Activated CD8-positive, alpha-beta memory T cell treated with anti-CD3 and anti-CD28 coated beads for 1 hour (primary cell): ENCODE data around the gene PLCG2.
"Not testable (repeated sequence)": the region's sequence is repeated elsewhere in the genome, so short reads cannot be mapped to it uniquely, and the experiment has no call there.

Source experiments
- DNase-seq, 2 donors: peaks; one replicate each; pipeline ENCODE4 v3.0.0-alpha.2; 2020; ENCODE audit warnings: low read depth in 1 of 2; ENCODE audit errors: extremely low read depth in 1 of 2

The PLCG2 gene

DNA sequence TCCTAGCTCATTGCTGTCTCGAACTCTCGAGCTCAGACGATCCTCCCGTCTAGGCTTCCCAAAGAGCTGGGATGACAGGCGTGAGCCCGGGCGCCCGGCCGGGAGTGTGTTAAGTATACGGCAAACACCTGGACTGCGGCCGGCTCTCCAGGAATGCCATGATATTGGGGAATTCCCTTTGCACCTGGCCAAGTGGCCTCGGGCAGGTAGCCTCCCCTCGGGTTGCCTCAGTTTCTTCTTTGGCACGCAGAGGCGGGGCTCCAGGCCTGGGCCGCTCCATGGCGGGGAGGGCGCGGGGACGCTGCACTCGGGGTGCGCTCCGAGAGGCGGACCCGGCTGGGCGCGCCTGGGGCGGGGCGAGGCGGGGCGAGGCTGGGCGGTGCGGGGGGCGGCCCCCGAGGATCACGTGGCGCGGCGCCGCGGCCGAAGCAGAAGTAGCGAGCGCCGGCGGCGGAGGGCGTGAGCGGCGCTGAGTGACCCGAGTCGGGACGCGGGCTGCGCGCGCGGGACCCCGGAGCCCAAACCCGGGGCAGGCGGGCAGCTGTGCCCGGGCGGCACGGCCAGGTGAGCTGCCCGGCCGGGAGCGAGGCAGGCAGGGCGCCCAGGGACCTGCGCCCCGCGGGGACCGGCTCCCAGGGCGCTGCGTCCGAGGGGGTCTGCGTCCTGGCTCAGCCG is at the start of gene PLCG2:
Gene PLCG2, plus strand, starts transcription at position 431 of the 675 bp plus-strand sequence. CDS start 6,699 bp downstream, outside the sequence.
- peak; percentile 14 to 58 for DNase-seq

DNA sequence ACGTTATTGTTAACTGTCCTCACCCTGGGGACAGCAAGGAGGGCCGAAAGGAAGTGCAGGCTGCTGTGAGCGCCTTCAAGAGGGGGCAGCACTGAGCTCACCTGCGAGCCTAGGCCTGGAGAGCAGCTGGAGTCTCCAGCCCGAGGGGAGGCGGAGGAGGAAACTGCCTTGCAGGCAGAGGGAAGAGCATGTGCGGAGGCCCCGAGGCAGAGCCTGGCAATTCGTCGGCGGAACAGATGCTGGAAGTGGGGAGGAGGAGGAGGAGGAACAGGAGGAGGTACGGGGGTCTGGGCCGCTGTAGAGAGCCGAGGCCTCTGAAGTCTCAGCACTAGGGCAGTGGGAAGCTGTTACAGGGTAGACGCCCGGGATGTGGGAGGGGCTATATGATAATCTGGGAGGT is 49.6 kb upstream of the PLCG2 start:
- no peak for DNase-seq

GRCh38 chr16:81730090-81731051 is 48.7 kb upstream of the PLCG2 start:
- DNase-seq: peak; percentile 27 to 29

- DNase-seq: no peak
Measured at GRCh38 chr16:81731649-81732048, 47.4 kb upstream of the PLCG2 start.

DNA sequence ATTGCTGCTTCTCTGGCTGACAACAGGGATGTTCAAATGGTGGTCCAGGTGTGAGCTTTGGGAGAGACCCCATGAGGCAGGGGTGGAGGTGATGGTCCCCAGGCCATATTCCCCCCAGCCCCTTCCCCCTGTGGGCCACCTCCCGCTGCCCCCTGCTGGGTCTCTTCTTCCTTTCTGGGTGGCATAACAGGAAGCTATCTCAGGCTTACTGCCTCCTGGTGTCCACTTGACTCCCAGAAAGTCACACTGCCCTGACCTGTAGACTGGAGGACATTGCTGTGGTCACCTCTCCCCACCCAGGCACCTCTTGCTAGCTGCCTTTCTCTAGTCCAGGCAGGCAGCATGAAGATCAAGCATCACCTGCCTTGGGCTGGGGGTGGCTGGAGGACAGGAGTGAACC is 46.4 kb upstream of the PLCG2 start:
- DNase-seq: no peak

DNA sequence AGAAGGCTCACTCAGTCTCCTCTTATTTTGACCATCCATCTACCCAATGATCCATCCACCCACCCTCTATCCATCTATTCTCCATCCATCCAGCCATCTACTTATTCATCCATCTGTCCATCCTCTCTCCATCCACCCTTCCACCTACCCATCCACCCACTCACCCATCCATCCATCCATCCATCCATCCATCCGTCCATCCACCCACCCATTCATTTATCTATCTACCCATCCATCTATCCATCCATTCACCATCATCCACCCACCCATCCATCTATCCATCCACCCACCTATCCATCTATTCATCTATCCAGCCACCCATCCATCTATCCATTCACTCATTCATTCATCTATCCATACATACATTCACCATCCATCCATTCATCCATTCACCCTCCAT is 45.8 kb upstream of the PLCG2 start:
- DNase-seq: no peak

DNA sequence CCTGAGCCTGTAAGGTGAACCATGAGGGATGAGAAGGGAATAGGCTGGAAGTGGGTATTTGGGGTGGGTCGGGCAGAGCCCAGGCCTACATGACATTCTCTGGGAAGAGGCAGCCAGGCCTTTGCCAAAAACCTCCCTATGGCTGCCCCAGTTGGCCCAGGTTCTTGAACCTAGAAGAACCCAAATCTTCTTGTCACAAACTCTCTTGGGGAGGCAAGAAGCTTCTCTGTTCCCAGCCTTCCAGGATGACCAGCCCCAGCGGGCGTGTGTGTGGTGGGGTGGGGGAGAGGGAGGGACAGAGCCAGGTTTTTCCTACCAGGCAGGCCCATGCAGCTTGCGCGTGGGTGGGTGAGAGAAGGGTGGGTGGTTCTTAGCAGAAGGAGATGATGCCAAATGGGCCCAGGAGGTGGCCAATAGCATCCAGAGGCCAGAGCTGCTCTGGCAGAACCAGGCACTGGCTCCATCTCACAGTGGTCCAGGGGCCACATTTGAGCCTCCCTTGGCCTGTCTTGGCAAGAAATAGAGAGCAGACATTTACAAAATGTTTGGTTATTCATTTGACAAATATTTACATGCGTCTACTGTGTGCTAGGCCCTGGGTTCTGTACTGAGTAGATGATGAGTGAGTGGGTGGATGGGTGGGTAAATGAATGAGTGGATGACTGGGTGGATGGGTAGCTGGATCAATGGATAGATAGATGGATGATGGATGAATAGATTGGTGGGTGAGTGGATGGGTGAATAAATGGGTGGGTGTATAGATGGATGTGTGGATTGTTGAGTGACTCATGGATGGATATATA is 44.3 kb upstream of the PLCG2 start:
- DNase-seq: no peak

DNA sequence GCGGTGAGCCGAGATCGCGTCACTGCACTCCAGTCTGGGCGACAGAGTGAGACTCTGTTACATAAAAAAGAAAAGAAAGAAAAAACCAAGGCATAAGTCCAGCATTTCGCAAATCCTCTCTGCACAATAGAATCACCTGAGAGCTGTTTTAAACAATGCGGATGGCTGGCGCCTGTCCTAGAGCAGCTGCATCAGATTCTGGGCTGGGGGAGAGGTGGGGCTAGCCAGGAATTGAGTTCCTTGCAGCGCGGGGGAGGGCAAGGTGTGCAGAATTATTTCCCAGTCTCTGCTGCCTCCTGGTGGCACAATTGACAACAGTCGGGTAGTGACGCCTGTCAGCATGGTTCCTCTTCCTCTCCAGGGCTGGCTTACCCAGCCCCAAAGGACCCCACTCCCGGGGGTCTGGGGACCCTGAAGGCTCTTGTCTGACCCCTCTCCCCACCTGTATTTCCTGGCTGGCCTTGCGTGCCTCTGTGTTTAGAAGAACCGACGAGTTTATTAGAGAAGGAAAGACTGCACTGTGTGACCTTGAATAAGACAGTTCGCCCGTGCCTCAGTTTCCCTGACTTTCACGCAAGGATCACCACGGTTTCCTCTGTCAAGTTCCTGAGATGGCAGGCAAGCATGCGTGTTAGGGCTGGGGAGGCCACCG is 41.1 kb upstream of the PLCG2 start:
- DNase-seq: peak; percentile 66 to 72

- DNase-seq: no peak
Measured at GRCh38 chr16:81738783-81739496, 40.2 kb upstream of the PLCG2 start.

- DNase-seq: no peak
Measured at GRCh38 chr16:81739503-81739902, 39.6 kb upstream of the PLCG2 start.

DNA sequence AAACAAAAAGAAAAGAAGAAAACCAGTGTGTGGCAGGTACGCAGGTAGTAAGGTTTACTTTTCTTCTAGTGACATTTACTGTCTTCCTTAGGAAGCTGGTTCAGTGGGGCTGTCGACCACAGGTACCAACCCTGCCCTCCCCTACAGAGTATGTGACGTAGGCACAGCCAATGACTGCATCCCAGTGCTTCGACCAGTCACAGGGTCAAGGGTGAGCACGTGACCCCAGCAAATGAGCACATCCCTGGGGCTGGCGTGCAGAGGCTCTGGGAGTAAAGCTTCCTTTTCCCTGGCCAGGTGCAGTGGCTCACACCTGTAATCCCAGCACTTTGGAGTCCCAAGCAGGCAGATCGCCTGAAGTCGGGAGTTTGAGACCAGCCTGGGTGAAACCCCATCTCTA is 38.9 kb upstream of the PLCG2 start:
- DNase-seq: no peak

- not testable (repeated sequence) for DNase-seq
Measured at GRCh38 chr16:81741430-81741770, 37.7 kb upstream of the PLCG2 start.

DNA sequence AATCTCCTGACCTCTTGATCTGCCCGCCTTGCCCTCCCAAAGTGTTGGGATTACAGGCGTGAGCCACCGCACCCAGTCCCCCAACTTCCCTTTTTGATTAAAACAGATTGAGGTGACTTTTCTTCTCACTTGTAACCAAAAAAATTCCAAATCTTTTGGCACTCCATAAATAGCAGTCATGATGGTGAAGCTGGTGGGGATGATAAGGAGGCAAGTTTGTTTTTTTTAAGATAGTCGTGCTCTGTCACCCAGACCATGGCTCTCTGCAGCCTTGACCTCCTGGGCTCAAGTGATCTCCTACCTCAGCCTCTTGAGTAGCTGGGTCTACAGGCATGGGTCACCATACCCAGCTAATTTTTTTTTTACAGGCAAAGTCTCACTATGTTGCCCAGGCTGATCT is 34.7 kb upstream of the PLCG2 start:
- DNase-seq: no peak

DNA sequence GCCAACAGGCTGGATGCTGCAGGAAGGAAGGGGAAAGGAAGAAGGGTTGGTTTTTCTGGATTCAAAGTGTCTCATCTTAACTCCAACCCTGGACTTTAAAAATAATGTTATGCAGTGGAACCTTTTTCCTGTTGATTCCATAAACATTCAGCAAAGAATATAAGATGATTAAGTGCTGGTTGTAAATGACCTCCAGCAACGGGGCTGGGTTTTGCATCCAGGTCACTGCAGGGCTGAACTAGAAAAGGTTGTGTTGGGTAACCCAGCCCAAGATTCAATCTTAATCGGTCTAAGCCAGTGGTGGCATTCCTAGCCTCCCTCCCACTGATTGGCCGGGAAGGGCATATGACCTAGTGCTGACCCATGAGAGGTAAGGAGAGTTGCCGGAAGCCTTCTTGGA is 34.2 kb upstream of the PLCG2 start:
- DNase-seq: no peak

- DNase-seq: peak; percentile 36 to 56
Measured at GRCh38 chr16:81745704-81746558, 33.2 kb upstream of the PLCG2 start.

DNA sequence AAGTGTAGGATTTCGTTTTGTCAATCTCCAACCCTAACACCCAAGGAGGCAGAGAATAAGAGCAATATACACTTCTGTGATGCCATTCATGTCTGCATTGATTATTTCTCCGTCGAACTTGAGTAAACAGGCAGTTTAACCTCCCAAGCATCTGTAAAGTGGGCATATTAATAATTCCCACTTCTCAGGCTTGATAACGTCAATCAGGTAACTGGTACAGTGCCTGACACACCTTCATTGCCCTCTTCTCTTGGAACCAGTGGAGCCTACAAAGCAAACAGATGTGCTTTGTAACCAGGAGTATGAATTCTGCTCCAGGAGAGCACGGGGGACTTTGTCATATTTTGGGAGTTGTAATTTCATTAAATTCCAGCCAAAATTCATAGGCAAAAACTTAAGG is 32.5 kb upstream of the PLCG2 start:
- no peak for DNase-seq

DNA sequence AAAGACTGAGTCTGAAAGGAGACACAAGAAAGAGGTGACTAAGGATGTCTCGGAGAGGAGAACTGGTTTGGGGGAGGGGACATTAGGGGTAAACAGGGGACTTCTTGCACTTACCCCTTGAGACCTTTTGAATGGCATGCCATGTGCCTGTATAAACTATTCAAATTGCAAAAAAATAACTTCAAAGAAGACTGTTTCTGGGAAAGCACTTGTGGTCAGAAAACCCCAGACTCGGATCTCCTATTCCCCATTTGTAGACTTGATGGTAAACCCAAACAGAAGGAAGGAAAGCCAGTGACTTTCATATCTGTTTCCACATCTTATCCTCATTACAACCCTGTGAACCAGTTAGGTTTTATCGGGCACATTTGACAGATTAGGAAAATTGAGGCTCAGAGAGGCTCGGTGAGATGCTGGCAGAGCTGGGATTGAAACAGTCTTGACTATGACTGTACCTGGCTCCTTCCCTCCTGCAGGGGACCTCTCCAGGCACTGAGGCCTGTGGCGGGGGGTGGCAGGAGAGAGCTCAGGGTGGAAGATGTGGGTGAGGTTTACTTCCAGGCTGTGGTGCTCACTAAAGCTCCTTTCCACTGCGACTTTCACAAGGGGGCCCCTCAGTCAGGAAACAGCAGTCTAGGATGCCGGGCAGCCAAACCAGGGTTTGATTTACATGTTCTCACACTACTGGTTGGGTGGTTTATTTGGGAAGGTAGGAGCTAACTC is 30.5 kb upstream of the PLCG2 start:
- DNase-seq: no peak

DNA sequence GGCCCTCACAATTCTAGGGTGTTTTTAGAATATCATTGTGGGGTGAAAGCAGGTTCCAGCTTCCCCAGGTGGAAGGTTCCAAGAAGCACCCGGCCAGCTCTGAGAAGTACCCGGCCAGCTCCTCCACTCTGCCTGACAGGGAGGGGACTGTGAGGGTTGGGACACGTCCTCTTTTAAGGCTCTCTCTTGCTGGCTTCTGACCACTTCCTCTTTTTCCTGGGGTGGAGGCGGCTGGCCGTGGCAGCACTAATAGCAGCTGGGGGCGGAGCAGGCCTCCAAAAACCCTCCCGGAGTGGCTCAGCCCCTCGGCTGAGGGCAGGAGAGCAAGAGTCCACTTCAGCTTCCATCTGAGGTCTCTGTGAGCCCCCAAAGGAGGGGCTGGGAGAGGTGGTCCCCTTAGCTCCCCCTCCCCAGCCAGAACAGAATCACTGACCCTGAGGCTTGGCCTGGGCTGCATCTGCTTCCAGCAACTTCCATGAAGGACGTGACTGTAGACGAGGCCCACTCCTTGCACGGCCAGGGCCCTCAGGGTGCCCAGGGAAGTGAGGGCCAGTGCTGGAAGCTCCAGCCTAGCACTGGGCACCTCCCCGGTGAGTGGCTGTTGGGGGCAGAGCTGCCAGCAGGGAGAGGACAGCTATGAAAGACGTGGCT is 26.7 kb upstream of the PLCG2 start:
- no peak for DNase-seq
